KMS-11 (cell line): Measurements from ENCODE around the gene BIVM.

Source experiments
- H2AFZ ChIP-seq: fragments of 200-600 bp; sonication (generic); 2 replicates; pipeline ENCODE4 v1.6.1; 2016; ENCODE audit warnings: antibody characterized with exemption, mixed run types, low read depth
- H3K27ac ChIP-seq: fragments of 200-600 bp; sonication (generic); 2 replicates; pipeline ENCODE4 v1.6.1; 2016; ENCODE audit warnings: mild to moderate bottlenecking, mixed run types
- H3K27me3 ChIP-seq: fragments of 200-600 bp; sonication (generic); 2 replicates; pipeline ENCODE4 v1.6.1; 2017; ENCODE audit warnings: mild to moderate bottlenecking, low read depth, mixed run types, moderate library complexity; ENCODE audit not compliant: insufficient read depth
- H3K36me3 ChIP-seq: fragments of 200-600 bp; sonication (generic); 2 replicates; pipeline ENCODE4 v1.6.1; 2017; ENCODE audit warnings: mild to moderate bottlenecking, mixed run types; ENCODE audit not compliant: insufficient read depth
- H3K4me1 ChIP-seq: fragments of 200-600 bp; sonication (generic); 2 replicates; pipeline ENCODE4 v1.6.1; 2016; ENCODE audit warnings: mild to moderate bottlenecking, low read depth, mixed run types; ENCODE audit not compliant: poor library complexity, severe bottlenecking
- H3K4me2 ChIP-seq: fragments of 200-600 bp; sonication (generic); 2 replicates; pipeline ENCODE4 v1.7.0; 2016; ENCODE audit warnings: mild to moderate bottlenecking, mixed run types
- H3K4me3 ChIP-seq: fragments of 200-600 bp; sonication (generic); IDR thresholded peaks from 2 replicates; pipeline ENCODE4 v1.6.1; 2017; ENCODE audit warnings: low read depth, low read length, mixed read lengths; ENCODE audit not compliant: insufficient read depth
- H3K79me2 ChIP-seq: fragments of 200-600 bp; sonication (generic); 2 replicates; pipeline ENCODE4 v1.6.1; 2016; ENCODE audit warnings: low read depth, mixed run types; ENCODE audit not compliant: insufficient read depth
- H3K9ac ChIP-seq: fragments of 200-600 bp; sonication (generic); 2 replicates; pipeline ENCODE4 v1.6.1; 2016; ENCODE audit warnings: mild to moderate bottlenecking, mixed run types
- H4K20me1 ChIP-seq: fragments of 200-600 bp; sonication (generic); 2 replicates; pipeline ENCODE4 v1.6.1; 2016; ENCODE audit warnings: mild to moderate bottlenecking, mixed run types; ENCODE audit not compliant: insufficient read depth
- TF ChIP-seq, protein P1 (sequence below): fragments of 200-600 bp; sonication (generic); conservative IDR thresholded peaks from 2 replicates; pipeline ENCODE4 v1.6.1; 2017; ENCODE audit warnings: low read depth, mild to moderate bottlenecking, antibody characterized with exemption, low read length, moderate library complexity, mixed read lengths

The BIVM gene

DNA sequence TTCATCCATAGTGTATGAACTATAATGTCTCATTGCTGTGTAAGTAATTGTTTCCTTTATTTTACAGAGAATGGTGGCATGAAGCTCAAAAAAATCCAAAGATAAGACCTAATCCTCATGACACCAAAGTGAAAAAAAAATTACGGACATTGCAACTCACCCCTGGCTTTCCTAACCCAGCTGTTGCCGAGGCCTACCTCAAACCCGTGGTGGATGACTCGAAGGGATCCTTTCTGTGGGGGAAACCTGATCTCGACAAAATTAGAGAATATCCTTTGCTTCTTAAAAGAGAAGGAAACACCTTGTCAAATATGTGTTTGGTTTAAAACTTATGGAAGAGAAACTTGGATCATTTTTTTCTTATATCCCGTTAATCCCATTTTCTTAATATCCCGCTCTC is 73.2 kb downstream of the BIVM start:
- H3K36me3 ChIP-seq: no peaks in the 10 kb centered on the region
- H4K20me1 ChIP-seq: no peaks in the 10 kb centered on the region
- H3K9ac ChIP-seq: no peak overlapping the region

DNA sequence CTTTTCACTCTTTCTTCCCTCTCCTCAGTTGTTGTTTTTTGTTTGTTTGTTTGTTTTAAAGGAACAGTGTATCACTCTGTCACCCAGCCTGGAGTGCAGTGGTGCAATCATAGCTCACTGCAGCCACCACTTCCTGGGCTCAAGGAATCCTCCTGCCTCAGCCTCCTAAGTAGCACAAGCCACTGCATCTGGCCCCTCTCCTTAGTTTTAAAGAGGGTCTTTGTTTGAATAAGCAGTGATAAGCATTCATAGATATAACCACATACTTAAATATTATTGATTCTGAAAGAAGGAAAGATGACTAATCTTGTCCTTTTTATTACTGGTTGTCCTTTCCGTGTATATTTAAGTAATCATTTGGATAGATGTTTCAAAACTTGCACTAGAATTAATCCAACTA is 73.6 kb downstream of the BIVM start:
- Histone ChIP-seq H3K79me2 (no peaks in the 10 kb centered on the region), H3K4me2 (no peak overlapping the region), H3K4me3 (no peak overlapping the region), H3K27ac (no peak overlapping the region), H3K4me1 (no peaks in the 10 kb centered on the region), H4K20me1 (no peaks in the 10 kb centered on the region), H3K36me3 (no peaks in the 10 kb centered on the region), H2AFZ (no peak overlapping the region), H3K27me3 (no peaks in the 10 kb centered on the region), H3K9ac (no peak overlapping the region)
- TF ChIP-seq, protein P1, sequence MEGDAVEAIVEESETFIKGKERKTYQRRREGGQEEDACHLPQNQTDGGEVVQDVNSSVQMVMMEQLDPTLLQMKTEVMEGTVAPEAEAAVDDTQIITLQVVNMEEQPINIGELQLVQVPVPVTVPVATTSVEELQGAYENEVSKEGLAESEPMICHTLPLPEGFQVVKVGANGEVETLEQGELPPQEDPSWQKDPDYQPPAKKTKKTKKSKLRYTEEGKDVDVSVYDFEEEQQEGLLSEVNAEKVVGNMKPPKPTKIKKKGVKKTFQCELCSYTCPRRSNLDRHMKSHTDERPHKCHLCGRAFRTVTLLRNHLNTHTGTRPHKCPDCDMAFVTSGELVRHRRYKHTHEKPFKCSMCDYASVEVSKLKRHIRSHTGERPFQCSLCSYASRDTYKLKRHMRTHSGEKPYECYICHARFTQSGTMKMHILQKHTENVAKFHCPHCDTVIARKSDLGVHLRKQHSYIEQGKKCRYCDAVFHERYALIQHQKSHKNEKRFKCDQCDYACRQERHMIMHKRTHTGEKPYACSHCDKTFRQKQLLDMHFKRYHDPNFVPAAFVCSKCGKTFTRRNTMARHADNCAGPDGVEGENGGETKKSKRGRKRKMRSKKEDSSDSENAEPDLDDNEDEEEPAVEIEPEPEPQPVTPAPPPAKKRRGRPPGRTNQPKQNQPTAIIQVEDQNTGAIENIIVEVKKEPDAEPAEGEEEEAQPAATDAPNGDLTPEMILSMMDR: no peak

More for the DNA sequence above, 73.2 kb downstream of the BIVM start:
- Histone ChIP-seq H2AFZ (no peak overlapping the region), H3K4me2 (no peak overlapping the region), H3K79me2 (no peaks in the 10 kb centered on the region), H3K27ac (no peak overlapping the region), H3K27me3 (no peaks in the 10 kb centered on the region), H3K4me3 (no peak overlapping the region), H3K4me1 (no peaks in the 10 kb centered on the region)
- TF ChIP-seq, protein P1: no peak

DNA sequence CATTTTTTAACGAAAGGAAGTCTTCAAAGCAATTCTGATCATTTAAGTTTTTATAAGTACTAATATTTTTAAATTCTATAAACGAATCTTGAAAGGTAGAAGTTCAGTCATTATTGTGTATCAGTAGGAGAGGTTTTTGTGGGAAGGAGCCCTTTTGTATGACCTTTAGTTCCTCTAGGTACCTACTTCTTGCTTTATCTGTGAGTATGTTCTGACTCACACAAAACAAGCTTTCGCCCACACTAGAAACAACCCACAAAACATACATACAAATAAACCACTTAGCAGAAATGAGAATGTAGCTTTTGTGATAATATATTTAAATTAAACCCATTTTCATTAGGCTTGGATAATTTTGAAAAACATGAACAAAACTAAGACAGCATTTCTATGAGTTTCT is 74.7 kb downstream of the BIVM start:
- TF ChIP-seq, protein P1: no peak
- H4K20me1 ChIP-seq: no peaks in the 10 kb centered on the region
- H3K36me3 ChIP-seq: no peaks in the 10 kb centered on the region
- H2AFZ ChIP-seq: no peak overlapping the region
- no peak overlapping the region for H3K4me3 ChIP-seq
- no peak overlapping the region for H3K4me2 ChIP-seq
- no peak overlapping the region for H3K9ac ChIP-seq
- H3K4me1 ChIP-seq: no peaks in the 10 kb centered on the region
- no peak overlapping the region for H3K27ac ChIP-seq
- H3K79me2 ChIP-seq: no peaks in the 10 kb centered on the region
- no peaks in the 10 kb centered on the region for H3K27me3 ChIP-seq

- Histone ChIP-seq H3K79me2 (no peaks in the 10 kb centered on the region), H3K4me1 (no peaks in the 10 kb centered on the region), H3K36me3 (no peaks in the 10 kb centered on the region), H2AFZ (no peak overlapping the region), H3K27ac (no peak overlapping the region), H4K20me1 (no peaks in the 10 kb centered on the region), H3K4me2 (no peak overlapping the region), H3K27me3 (no peaks in the 10 kb centered on the region), H3K9ac (no peak overlapping the region), H3K4me3 (no peak overlapping the region)
- TF ChIP-seq, protein P1: no peak
Measured at GRCh38 chr13:102875256-102875655, 76.3 kb downstream of the BIVM start.
